ENCODE data around the gene RIC8B.

Gene RIC8B

DNA sequence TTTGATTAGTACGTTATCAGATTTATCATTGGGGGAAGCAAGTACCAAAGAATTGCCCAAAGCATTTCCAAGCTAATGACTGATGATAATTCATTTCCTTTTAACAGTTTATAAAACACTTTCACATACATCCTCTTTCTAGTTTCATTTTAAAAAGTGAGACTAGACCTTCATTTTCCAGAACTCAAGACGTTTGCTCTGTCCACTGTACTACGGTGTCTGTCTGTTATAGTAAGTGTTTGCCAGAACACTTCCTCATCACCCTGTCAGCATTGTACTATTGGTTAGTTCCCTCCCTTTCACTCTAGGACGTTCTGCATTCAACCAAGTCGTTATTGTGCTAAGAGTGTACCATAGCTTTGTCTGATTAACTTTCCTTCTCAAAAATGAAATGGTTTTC lies 99.5 kb downstream of the RIC8B start:
- no peaks in the 10 kb centered on the region for H3K9me3 ChIP-seq (replicated peaks in 1 of 2; ENCODE audit: control insufficient read depth in 2 of 2, insufficient read depth in 1 of 2, low read depth in 1 of 2, low read length in 2 of 2)
- no peak overlapping the region for H3K9ac ChIP-seq (ENCODE audit: low read depth, low read length, poor library complexity)

DNA sequence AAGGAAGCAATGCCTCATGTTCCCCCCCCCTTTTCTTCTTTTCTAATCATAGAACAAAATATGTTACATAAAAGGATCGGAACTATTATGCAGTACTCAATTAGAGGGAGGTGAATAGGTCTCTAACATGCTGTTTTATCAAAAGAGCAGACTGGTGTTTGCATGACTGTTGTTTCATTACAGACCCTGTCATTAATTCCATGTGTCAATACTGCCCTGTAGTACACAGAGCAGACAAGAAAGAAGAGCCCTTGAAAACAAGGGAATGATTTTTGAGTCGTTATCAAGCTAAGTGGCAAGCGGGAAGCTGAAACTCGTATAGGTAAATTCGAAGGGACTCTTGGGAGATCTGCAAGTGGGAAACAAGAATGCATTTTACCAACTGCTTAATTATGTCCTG lies 104.3 kb downstream of the RIC8B start:
- no peak overlapping the region for H4K8ac ChIP-seq (ENCODE audit: low read depth, low read length)
- no peak overlapping the region for H4K91ac ChIP-seq (ENCODE audit: low read depth, low read length, poor library complexity)
- H3K36me3 ChIP-seq (replicated peaks in 1 of 2; ENCODE audit: control insufficient read depth in 2 of 2, insufficient read depth in 2 of 2, low read length in 2 of 2): peaks cover 6 to 78% of the 10 kb centered on the region in 2 donors
- no peak overlapping the region for H3K9ac ChIP-seq (ENCODE audit: low read depth, low read length, poor library complexity)
- no CpG with 5 or more reads among the region's 5 CpGs for WGBS, 2 donors (ENCODE audit: extremely low coverage in 2 of 2, insufficient read length in 2 of 2, insufficient replicate concordance in 1 of 2)
- peaks cover 2% of the 10 kb centered on the region in 2 donors for H3K9me3 ChIP-seq (replicated peaks in 1 of 2; ENCODE audit: control insufficient read depth in 2 of 2, insufficient read depth in 1 of 2, low read depth in 1 of 2, low read length in 2 of 2)
- no peak overlapping the region for H2BK5ac ChIP-seq (ENCODE audit: low read length)
- H3K4ac ChIP-seq (ENCODE audit: low read length): no peak overlapping the region
- no peak overlapping the region for H3K14ac ChIP-seq (ENCODE audit: low read length)
- H2AFZ ChIP-seq (ENCODE audit: low read length): no peak overlapping the region
- no peak overlapping the region for H3K4me2 ChIP-seq (ENCODE audit: insufficient read depth, low read length, poor library complexity, severe bottlenecking)
- no peaks in the 10 kb centered on the region for H3K27me3 ChIP-seq (ENCODE audit: control insufficient read depth in 3 of 3, insufficient read depth in 3 of 3, low read depth in 1 of 3, low read length in 3 of 3)
- H3K4me3 ChIP-seq (ENCODE audit: low read length in 2 of 2): no peak overlapping the region
- H3K27ac ChIP-seq (replicated peaks; ENCODE audit: low read length): no peak overlapping the region
- no peak overlapping the region for H2BK12ac ChIP-seq (ENCODE audit: low read length)
- H2BK120ac ChIP-seq (ENCODE audit: low read depth, low read length): no peak overlapping the region
- no peak for DNase-seq (ENCODE audit: low spot score)
- H3K18ac ChIP-seq (ENCODE audit: low read length): no peak overlapping the region
- no peak overlapping the region for H3K23ac ChIP-seq (ENCODE audit: low read depth, low read length, poor library complexity)
- H3K79me1 ChIP-seq (ENCODE audit: low read depth, low read length): no peaks in the 10 kb centered on the region
- H3K4me1 ChIP-seq (ENCODE audit: control insufficient read depth in 2 of 2, insufficient read depth in 1 of 2, low read depth in 1 of 2, low read length in 2 of 2): peaks cover 0 to 4% of the 10 kb centered on the region in 2 donors
- no peak overlapping the region for H2AK5ac ChIP-seq (ENCODE audit: low read depth, low read length)
- H2BK15ac ChIP-seq (ENCODE audit: low read length): no peak overlapping the region

More for the DNA sequence above, 99.5 kb downstream of the RIC8B start:
- H3K79me1 ChIP-seq (ENCODE audit: low read depth, low read length): no peaks in the 10 kb centered on the region
- WGBS, 2 donors (ENCODE audit: extremely low coverage in 2 of 2, insufficient read length in 2 of 2, insufficient replicate concordance in 1 of 2): no CpG with 5 or more reads among the region's 5 CpGs
- H3K23ac ChIP-seq (ENCODE audit: low read depth, low read length, poor library complexity): no peak overlapping the region
- H3K4ac ChIP-seq (ENCODE audit: low read length): no peak overlapping the region
- H2AK5ac ChIP-seq (ENCODE audit: low read depth, low read length): no peak overlapping the region
- H2BK12ac ChIP-seq (ENCODE audit: low read length): no peak overlapping the region
- H3K18ac ChIP-seq (ENCODE audit: low read length): no peak overlapping the region
- no peak overlapping the region for H2AFZ ChIP-seq (ENCODE audit: low read length)
- DNase-seq (ENCODE audit: low spot score): no peak
- H3K27me3 ChIP-seq (ENCODE audit: control insufficient read depth in 3 of 3, insufficient read depth in 3 of 3, low read depth in 1 of 3, low read length in 3 of 3): no peaks in the 10 kb centered on the region
- no peak overlapping the region for H2BK5ac ChIP-seq (ENCODE audit: low read length)
- no peaks in the 10 kb centered on the region for H3K4me1 ChIP-seq (ENCODE audit: control insufficient read depth in 2 of 2, insufficient read depth in 1 of 2, low read depth in 1 of 2, low read length in 2 of 2)
- H3K4me2 ChIP-seq (ENCODE audit: insufficient read depth, low read length, poor library complexity, severe bottlenecking): no peak overlapping the region
- peaks cover 0 to 61% of the 10 kb centered on the region in 2 donors for H3K36me3 ChIP-seq (replicated peaks in 1 of 2; ENCODE audit: control insufficient read depth in 2 of 2, insufficient read depth in 2 of 2, low read length in 2 of 2)
- H2BK120ac ChIP-seq (ENCODE audit: low read depth, low read length): no peak overlapping the region
- H4K8ac ChIP-seq (ENCODE audit: low read depth, low read length): no peak overlapping the region
- H4K91ac ChIP-seq (ENCODE audit: low read depth, low read length, poor library complexity): no peak overlapping the region
- H3K4me3 ChIP-seq (ENCODE audit: low read length in 2 of 2): no peak overlapping the region
- H3K14ac ChIP-seq (ENCODE audit: low read length): no peak overlapping the region
- H2BK15ac ChIP-seq (ENCODE audit: low read length): no peak overlapping the region
- H3K27ac ChIP-seq (replicated peaks; ENCODE audit: low read length): no peak overlapping the region

GRCh38 chr12:106879612-106880011 lies 105.1 kb downstream of the RIC8B start:
- Histone ChIP-seq H3K36me3 (replicated peaks in 1 of 2; ENCODE audit: control insufficient read depth in 2 of 2, insufficient read depth in 2 of 2, low read length in 2 of 2) (peaks cover 6 to 78% of the 10 kb centered on the region in 2 donors), H2AK5ac (ENCODE audit: low read depth, low read length) (no peak overlapping the region), H3K4me3 (ENCODE audit: low read length in 2 of 2) (no peak overlapping the region), H3K18ac (ENCODE audit: low read length) (no peak overlapping the region), H2BK5ac (ENCODE audit: low read length) (no peak overlapping the region), H3K79me1 (ENCODE audit: low read depth, low read length) (no peaks in the 10 kb centered on the region), H3K23ac (ENCODE audit: low read depth, low read length, poor library complexity) (no peak overlapping the region), H3K4me2 (ENCODE audit: insufficient read depth, low read length, poor library complexity, severe bottlenecking) (no peak overlapping the region), H4K91ac (ENCODE audit: low read depth, low read length, poor library complexity) (no peak overlapping the region), H2BK15ac (ENCODE audit: low read length) (no peak overlapping the region), H3K27me3 (ENCODE audit: control insufficient read depth in 3 of 3, insufficient read depth in 3 of 3, low read depth in 1 of 3, low read length in 3 of 3) (no peaks in the 10 kb centered on the region), H2AFZ (ENCODE audit: low read length) (no peak overlapping the region), H3K4ac (ENCODE audit: low read length) (no peak overlapping the region), H3K9me3 (replicated peaks in 1 of 2; ENCODE audit: control insufficient read depth in 2 of 2, insufficient read depth in 1 of 2, low read depth in 1 of 2, low read length in 2 of 2) (peaks cover 2% of the 10 kb centered on the region in 2 donors), H3K27ac (replicated peaks; ENCODE audit: low read length) (no peak overlapping the region), H3K9ac (ENCODE audit: low read depth, low read length, poor library complexity) (no peak overlapping the region), H2BK12ac (ENCODE audit: low read length) (no peak overlapping the region), H2BK120ac (ENCODE audit: low read depth, low read length) (no peak overlapping the region), H3K4me1 (ENCODE audit: control insufficient read depth in 2 of 2, insufficient read depth in 1 of 2, low read depth in 1 of 2, low read length in 2 of 2) (peaks cover 0 to 6% of the 10 kb centered on the region in 2 donors), H4K8ac (ENCODE audit: low read depth, low read length) (no peak overlapping the region), H3K14ac (ENCODE audit: low read length) (no peak overlapping the region)
- DNase-seq (ENCODE audit: low spot score): no peak
- WGBS, 2 donors (ENCODE audit: extremely low coverage in 2 of 2, insufficient read length in 2 of 2, insufficient replicate concordance in 1 of 2): no CpG with 5 or more reads among the region's 5 CpGs

DNA sequence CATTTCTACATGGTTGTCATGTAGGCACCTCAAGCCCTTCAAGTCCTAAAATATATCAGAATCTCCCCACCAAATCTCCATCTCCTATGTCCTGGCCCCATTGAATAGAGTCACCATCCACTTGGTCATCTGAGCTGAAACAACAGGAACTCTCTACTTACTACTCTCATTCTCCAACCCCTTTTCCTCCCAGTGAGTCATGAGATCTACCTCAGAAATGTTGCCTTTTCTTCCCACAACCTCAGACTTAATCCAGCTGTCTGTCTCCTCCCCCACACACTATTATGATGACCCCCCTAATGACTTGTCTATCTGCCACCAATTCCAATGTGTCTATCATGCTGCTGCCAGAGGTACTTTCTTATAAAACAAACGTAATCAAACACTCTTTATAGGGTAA lies 108.9 kb downstream of the RIC8B start:
- Histone ChIP-seq H2BK12ac (ENCODE audit: low read length) (no peak overlapping the region), H2AK5ac (ENCODE audit: low read depth, low read length) (no peak overlapping the region), H3K79me1 (ENCODE audit: low read depth, low read length) (no peaks in the 10 kb centered on the region), H2BK120ac (ENCODE audit: low read depth, low read length) (no peak overlapping the region), H2BK15ac (ENCODE audit: low read length) (no peak overlapping the region), H3K23ac (ENCODE audit: low read depth, low read length, poor library complexity) (no peak overlapping the region), H3K9ac (ENCODE audit: low read depth, low read length, poor library complexity) (no peak overlapping the region), H3K14ac (ENCODE audit: low read length) (no peak overlapping the region), H3K4ac (ENCODE audit: low read length) (no peak overlapping the region), H2AFZ (ENCODE audit: low read length) (no peak overlapping the region), H4K8ac (ENCODE audit: low read depth, low read length) (no peak overlapping the region), H3K4me3 (ENCODE audit: low read length in 2 of 2) (no peak overlapping the region), H4K91ac (ENCODE audit: low read depth, low read length, poor library complexity) (no peak overlapping the region), H3K36me3 (replicated peaks in 1 of 2; ENCODE audit: control insufficient read depth in 2 of 2, insufficient read depth in 2 of 2, low read length in 2 of 2) (peaks cover 11 to 98% of the 10 kb centered on the region in 2 donors), H3K18ac (ENCODE audit: low read length) (no peak overlapping the region), H3K4me1 (ENCODE audit: control insufficient read depth in 2 of 2, insufficient read depth in 1 of 2, low read depth in 1 of 2, low read length in 2 of 2) (peaks cover 0 to 15% of the 10 kb centered on the region in 2 donors), H2BK5ac (ENCODE audit: low read length) (no peak overlapping the region), H3K9me3 (replicated peaks in 1 of 2; ENCODE audit: control insufficient read depth in 2 of 2, insufficient read depth in 1 of 2, low read depth in 1 of 2, low read length in 2 of 2) (peaks cover 2% of the 10 kb centered on the region in 2 donors), H3K4me2 (ENCODE audit: insufficient read depth, low read length, poor library complexity, severe bottlenecking) (no peak overlapping the region), H3K27ac (replicated peaks; ENCODE audit: low read length) (no peak overlapping the region), H3K27me3 (ENCODE audit: control insufficient read depth in 3 of 3, insufficient read depth in 3 of 3, low read depth in 1 of 3, low read length in 3 of 3) (no peaks in the 10 kb centered on the region)
- DNase-seq (ENCODE audit: low spot score): no peak
- whole genome bisulfite sequencing, 2 donors (ENCODE audit: extremely low coverage in 2 of 2, insufficient read length in 2 of 2, insufficient replicate concordance in 1 of 2): no CpG with 5 or more reads among the region's 1 CpG
